Right lobe of liver (tissue), 4 donors: ENCODE data around the gene NPAS1.

Experiments used
- POLR2A ChIP-seq: fragments of 450-650 bp; IDR thresholded peaks from one replicate; pipeline ENCODE4 v1.6.1; 2017; ENCODE audit warnings: antibody characterized with exemption, mild to moderate bottlenecking
- TF ChIP-seq, protein P1 (sequence below), 4 donors: fragments of 200-600 bp in 3 of 4; fragments of 450-650 bp in 1 of 4; IDR thresholded peaks; one replicate each; pipeline versions ENCODE4 v1.5.1 to v1.8.0; 2016 to 2022; ENCODE audit warnings: antibody characterized with exemption in 4 of 4, mild to moderate bottlenecking in 2 of 4
- donor health status: DM: no; HTN: no; CAD: no.
- donor health status: DM: no; HTN: no; CAD: no.
- donor health status: DM: no; HTN: yes; CAD: no.

DNA sequence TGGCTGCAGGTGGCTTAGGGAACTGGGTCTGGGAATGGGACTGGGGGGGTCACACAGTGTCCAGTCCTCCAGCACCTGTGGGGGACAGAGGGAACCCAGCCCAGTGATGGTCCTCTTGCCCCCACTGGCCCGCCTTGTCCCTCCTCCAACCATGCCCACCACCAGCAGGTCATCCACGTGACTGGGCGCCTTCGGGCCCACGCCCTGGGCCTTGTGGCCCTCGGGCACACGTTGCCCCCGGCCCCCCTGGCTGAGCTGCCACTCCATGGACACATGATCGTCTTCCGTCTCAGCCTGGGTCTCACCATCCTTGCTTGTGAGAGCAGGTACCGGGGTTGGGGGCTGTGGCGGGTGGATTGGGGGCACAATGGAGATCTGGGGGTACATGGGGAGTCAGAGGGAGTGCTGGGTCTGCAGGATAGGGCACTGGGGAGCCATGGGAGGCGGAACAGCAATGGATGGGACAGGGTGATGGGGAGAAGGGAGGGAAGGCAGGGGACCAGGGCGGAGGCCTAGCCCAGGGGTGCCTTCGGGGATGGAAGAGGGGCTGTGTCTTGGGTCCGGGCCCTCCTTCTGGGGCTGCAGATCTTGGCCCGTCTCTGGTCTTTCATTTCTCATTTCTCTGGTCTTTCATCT, 19.7 kb downstream of the NPAS1 start:
- TF ChIP-seq, protein P1, sequence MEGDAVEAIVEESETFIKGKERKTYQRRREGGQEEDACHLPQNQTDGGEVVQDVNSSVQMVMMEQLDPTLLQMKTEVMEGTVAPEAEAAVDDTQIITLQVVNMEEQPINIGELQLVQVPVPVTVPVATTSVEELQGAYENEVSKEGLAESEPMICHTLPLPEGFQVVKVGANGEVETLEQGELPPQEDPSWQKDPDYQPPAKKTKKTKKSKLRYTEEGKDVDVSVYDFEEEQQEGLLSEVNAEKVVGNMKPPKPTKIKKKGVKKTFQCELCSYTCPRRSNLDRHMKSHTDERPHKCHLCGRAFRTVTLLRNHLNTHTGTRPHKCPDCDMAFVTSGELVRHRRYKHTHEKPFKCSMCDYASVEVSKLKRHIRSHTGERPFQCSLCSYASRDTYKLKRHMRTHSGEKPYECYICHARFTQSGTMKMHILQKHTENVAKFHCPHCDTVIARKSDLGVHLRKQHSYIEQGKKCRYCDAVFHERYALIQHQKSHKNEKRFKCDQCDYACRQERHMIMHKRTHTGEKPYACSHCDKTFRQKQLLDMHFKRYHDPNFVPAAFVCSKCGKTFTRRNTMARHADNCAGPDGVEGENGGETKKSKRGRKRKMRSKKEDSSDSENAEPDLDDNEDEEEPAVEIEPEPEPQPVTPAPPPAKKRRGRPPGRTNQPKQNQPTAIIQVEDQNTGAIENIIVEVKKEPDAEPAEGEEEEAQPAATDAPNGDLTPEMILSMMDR (IDR thresholded peaks at IDR 0.05): no peak
- no peak for TF ChIP-seq POLR2A
